ENCODE measurements around the gene CTNND2. TPM values are rescaled to one million over a fixed set of nuclear protein-coding genes. Genes with fewer than 3 reads are reported as not detected.

Gene CTNND2
- polyA plus RNA-seq, 1 donor from 2014 or later, result 67.0 TPM

DNA sequence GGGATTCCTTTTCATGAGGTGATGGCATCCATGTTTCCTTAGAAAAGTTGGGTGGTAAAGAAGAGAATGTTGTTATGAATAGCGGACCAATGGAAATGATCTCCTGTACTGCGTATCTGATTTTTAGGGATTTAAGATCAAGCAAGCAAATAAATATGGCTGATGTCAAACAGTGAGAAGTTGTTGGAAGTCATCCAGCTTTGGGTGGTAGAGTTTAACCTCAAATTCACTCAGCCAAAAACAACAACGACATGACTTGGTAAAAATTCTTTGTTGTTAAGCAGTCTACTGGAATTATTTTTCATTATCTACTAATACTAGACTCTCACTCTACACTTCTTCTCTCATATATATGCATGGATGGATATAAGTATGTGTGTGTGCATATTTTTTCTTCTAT, 426.5 kb downstream of the CTNND2 start:
- H3K9ac ChIP-seq (ENCODE audit: low read length), result no peak overlapping the region
- H3K27ac ChIP-seq (ENCODE audit: low read length), result peak overlapping the region; percentile 13
- H3K27me3 ChIP-seq (ENCODE audit: insufficient read depth, low read depth, low read length), result no peaks in the 10 kb centered on the region
- H3F3A ChIP-seq (ENCODE audit: insufficient read depth, low read length, poor library complexity, severe bottlenecking), result no peaks in the 10 kb centered on the region
- H4K20me1 ChIP-seq (ENCODE audit: insufficient read depth), result no peaks in the 10 kb centered on the region
- no peak overlapping the region for H3K4me3 ChIP-seq (ENCODE audit: low read length)
- H3K9me2 ChIP-seq (ENCODE audit: insufficient read depth, low read length), result no peaks in the 10 kb centered on the region
- H3K4me2 ChIP-seq (ENCODE audit: low read length), result no peak overlapping the region
- H3K79me2 ChIP-seq (replicated peaks; ENCODE audit: insufficient read depth, low read length), result no peaks in the 10 kb centered on the region
- H3K9me3 ChIP-seq (ENCODE audit: low read length), result no peaks in the 10 kb centered on the region
- no peaks in the 10 kb centered on the region for H3K36me3 ChIP-seq (ENCODE audit: insufficient read depth, low read length)
- no peak overlapping the region for H2AFZ ChIP-seq (ENCODE audit: low read depth, low read length)
- TF ChIP-seq POLR2AphosphoS5 (IDR thresholded peaks at IDR 0.05) (no peak), EP300 (conservative IDR thresholded peaks at IDR 0.05; ENCODE audit: poor library complexity, severe bottlenecking) (no peak), EZH2 (IDR thresholded peaks at IDR 0.05; ENCODE audit: borderline replicate concordance, insufficient read depth, low read length, poor library complexity, severe bottlenecking) (no peak), SMC3 (conservative IDR thresholded peaks at IDR 0.05; ENCODE audit: poor library complexity) (no peak), MXI1 (conservative IDR thresholded peaks at IDR 0.05; ENCODE audit: poor library complexity, severe bottlenecking) (no peak), TAF1 (IDR thresholded peaks at IDR 0.05; ENCODE audit: low read depth) (no peak), REST (IDR thresholded peaks at IDR 0.05; ENCODE audit: borderline replicate concordance) (no peak), RAD21 (conservative IDR thresholded peaks at IDR 0.05) (no peak), CTCF (IDR thresholded peaks at IDR 0.05; ENCODE audit: poor library complexity, severe bottlenecking) (no peak)

DNA sequence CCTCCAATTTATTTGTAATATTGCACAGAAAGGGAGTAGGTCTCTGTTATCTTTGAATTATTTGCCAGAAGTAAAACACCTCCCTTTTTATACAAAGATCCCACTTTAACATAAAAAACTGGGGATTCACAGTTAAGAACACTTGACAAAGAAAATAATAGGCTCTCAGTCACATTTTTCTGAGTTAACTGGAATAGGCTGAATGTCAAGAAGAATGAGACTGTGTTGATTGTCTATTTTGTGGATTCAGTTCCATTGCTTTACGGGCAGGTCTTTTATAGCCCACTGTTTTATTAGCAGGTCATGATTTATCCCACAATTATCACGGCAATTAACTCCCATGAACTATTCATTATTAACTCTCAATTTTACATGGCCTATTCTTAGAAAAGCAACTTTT, 427.4 kb downstream of the CTNND2 start:
- no peak overlapping the region for H3K4me3 ChIP-seq (ENCODE audit: low read length)
- no peaks in the 10 kb centered on the region for H3K36me3 ChIP-seq (ENCODE audit: insufficient read depth, low read length)
- no peak overlapping the region for H3K27ac ChIP-seq (ENCODE audit: low read length)

More for the DNA sequence above, 427.4 kb downstream of the CTNND2 start:
- Histone ChIP-seq H3K9me2 (ENCODE audit: insufficient read depth, low read length) (no peaks in the 10 kb centered on the region), H3K4me2 (ENCODE audit: low read length) (no peak overlapping the region), H3K79me2 (replicated peaks; ENCODE audit: insufficient read depth, low read length) (no peaks in the 10 kb centered on the region), H3K9me3 (ENCODE audit: low read length) (no peaks in the 10 kb centered on the region), H2AFZ (ENCODE audit: low read depth, low read length) (no peak overlapping the region), H3K27me3 (ENCODE audit: insufficient read depth, low read depth, low read length) (no peaks in the 10 kb centered on the region), H3K9ac (ENCODE audit: low read length) (no peak overlapping the region), H3F3A (ENCODE audit: insufficient read depth, low read length, poor library complexity, severe bottlenecking) (no peaks in the 10 kb centered on the region), H4K20me1 (ENCODE audit: insufficient read depth) (no peaks in the 10 kb centered on the region)
- TF ChIP-seq EZH2 (IDR thresholded peaks at IDR 0.05; ENCODE audit: borderline replicate concordance, insufficient read depth, low read length, poor library complexity, severe bottlenecking), result no peak
- TF ChIP-seq REST (IDR thresholded peaks at IDR 0.05; ENCODE audit: borderline replicate concordance), result no peak
